Common myeloid progenitor, CD34-positive (primary cell): Measurements from ENCODE around the gene KCNB1.
A peak's percentile ranks its signal among the peaks of the same experiment; 100 is the strongest.

Source experiments
- CTCF ChIA-PET: fragments of 350-600 bp; sonication (Branson Sonifier 250); formaldehyde crosslinking; loops from one replicate; lab custom pipeline; 2021; ENCODE audit warnings: antibody characterized with exemption; lab: Charles Lee
- POLR2A ChIA-PET: fragments of 350-600 bp; sonication (Branson Sonifier 250); formaldehyde crosslinking; loops from one replicate; lab custom pipeline; 2021; ENCODE audit warnings: antibody characterized with exemption; lab: Charles Lee
- DNase-seq, 3 donors: peaks; one replicate each; pipeline versions ENCODE4 v3.0.0 to v3.0.0-alpha.2; 2013
- H3K27ac ChIP-seq, 2 experiments: 1 replicate in 1 of 2; 2 replicates in 1 of 2; pipeline ENCODE4 v1.7.0; 2013; ENCODE audit warnings: inconsistent platforms in 2 of 2, low read length in 2 of 2, mild to moderate bottlenecking in 2 of 2, low read depth in 1 of 2, moderate library complexity in 1 of 2; ENCODE audit not compliant: severe bottlenecking in 2 of 2, insufficient read depth in 1 of 2, poor library complexity in 1 of 2
- H3K27me3 ChIP-seq, 5 experiments: replicated peaks in 2 of 5; 1 replicate in 3 of 5; 2 replicates in 2 of 5; pipeline versions ENCODE4 v1.6.1 to v1.7.0; 2013; ENCODE audit warnings: low read length in 4 of 5, mild to moderate bottlenecking in 2 of 5, moderate library complexity in 2 of 5, inconsistent platforms in 1 of 5; ENCODE audit not compliant: insufficient read depth in 5 of 5, control insufficient read depth in 4 of 5
- H3K36me3 ChIP-seq, 4 experiments: 1 replicate in 2 of 4; 2 replicates in 2 of 4; pipeline versions ENCODE4 v1.6.1 to v1.7.0; 2013; ENCODE audit warnings: low read length in 3 of 4, control low read depth in 1 of 4, mild to moderate bottlenecking in 1 of 4; ENCODE audit not compliant: control insufficient read depth in 4 of 4, insufficient read depth in 4 of 4
- H3K4me1 ChIP-seq, 4 experiments: 1 replicate in 3 of 4; 2 replicates in 1 of 4; pipeline versions ENCODE4 v1.6.1 to v1.7.1; 2013; ENCODE audit warnings: low read length in 3 of 4, mild to moderate bottlenecking in 3 of 4, control low read depth in 1 of 4, inconsistent platforms in 1 of 4, moderate library complexity in 1 of 4; ENCODE audit not compliant: control insufficient read depth in 4 of 4, insufficient read depth in 4 of 4; ENCODE audit errors: control extremely low read depth in 1 of 4
- H3K4me3 ChIP-seq, 7 experiments: 1 replicate in 4 of 7; 2 replicates in 3 of 7; pipeline versions ENCODE4 v1.5.1 to v1.7.0; 2013; ENCODE audit warnings: mild to moderate bottlenecking in 7 of 7, low read length in 6 of 7, moderate library complexity in 6 of 7, inconsistent platforms in 2 of 7, low read depth in 2 of 7, control low read depth in 1 of 7; ENCODE audit not compliant: insufficient read depth in 4 of 7, control insufficient read depth in 1 of 7; ENCODE audit errors: extremely low read depth in 1 of 7
- H3K9me3 ChIP-seq, 5 experiments: 1 replicate in 4 of 5; 2 replicates in 1 of 5; pipeline versions ENCODE4 v1.6.1 to v1.7.1; 2013; ENCODE audit warnings: low read length in 4 of 5, mild to moderate bottlenecking in 2 of 5, inconsistent platforms in 1 of 5, low read depth in 1 of 5, moderate library complexity in 1 of 5; ENCODE audit not compliant: control insufficient read depth in 4 of 5, insufficient read depth in 2 of 5; ENCODE audit errors: control extremely low read depth in 1 of 5
- WGBS: methylation state at CpG from one replicate; pipeline ENCODE4 v1.1.5; 2013; ENCODE audit not compliant: insufficient coverage; 5-methylcytosine and 5-hydroxymethylcytosine counted together

The KCNB1 gene

GRCh38 chr20:49384437-49385434 is 97.7 kb downstream of the KCNB1 start:
- ChIA-PET CTCF (interaction anchor here (0.8 to 2.9 kb wide), 17 partner anchors 10 to 225 kb away, joined by 3 to 19 read pairs (median 3); no protein-coding TSS in a partner anchor), POLR2A (no interaction called here)
- 37% methylated on average over 12 of the region's 16 CpGs for WGBS
- Histone ChIP-seq H3K27me3 (peaks cover 3 to 13% (median 7%) of the 10 kb centered on the region in 5 experiments), H3K4me1 (no peaks in the 10 kb centered on the region), H3K9me3 (no peaks in the 10 kb centered on the region), H3K4me3 (no peak overlapping the region), H3K36me3 (no peaks in the 10 kb centered on the region), H3K27ac (no peak overlapping the region)
- DNase-seq, result peak; percentile 71 to 77 (median 71)

- POLR2A ChIA-PET, result no interaction called here
These were observed 100.6 kb downstream of the KCNB1 start for GRCh38 chr20:49381558-49382493.

GRCh38 chr20:49380337-49380780 is 102.1 kb downstream of the KCNB1 start:
- CTCF ChIA-PET, result no interaction called here

More at GRCh38 chr20:49381558-49382493, 100.6 kb downstream of the KCNB1 start:
- H3K9me3 ChIP-seq, result no peaks in the 10 kb centered on the region
- no peak for DNase-seq
- H3K4me1 ChIP-seq, result no peaks in the 10 kb centered on the region
- CTCF ChIA-PET, result interaction anchor here (1.4 kb wide), 1 partner anchor 21 kb away, joined by 3 read pairs; no protein-coding TSS in a partner anchor
- H3K27ac ChIP-seq, result no peak overlapping the region
- WGBS, result 90% methylated on average over 11 of the region's 14 CpGs
- H3K27me3 ChIP-seq, result peaks cover 0 to 19% (median 8%) of the 10 kb centered on the region in 5 experiments
- H3K36me3 ChIP-seq, result no peaks in the 10 kb centered on the region
- no peak overlapping the region for H3K4me3 ChIP-seq

GRCh38 chr20:49379338-49379737 is 103.1 kb downstream of the KCNB1 start:
- H3K36me3 ChIP-seq, result no peaks in the 10 kb centered on the region
- ChIA-PET POLR2A (no interaction called here), CTCF (no interaction called here)

More at GRCh38 chr20:49380337-49380780, 102.1 kb downstream of the KCNB1 start:
- Histone ChIP-seq H3K9me3 (no peaks in the 10 kb centered on the region), H3K27me3 (peaks cover 0 to 24% (median 8%) of the 10 kb centered on the region in 5 experiments), H3K4me1 (no peaks in the 10 kb centered on the region), H3K4me3 (no peak overlapping the region), H3K36me3 (no peaks in the 10 kb centered on the region), H3K27ac (no peak overlapping the region)
- WGBS, result 0% methylated on average over 1 of the region's 6 CpGs
- POLR2A ChIA-PET, result no interaction called here
- no peak for DNase-seq

GRCh38 chr20:49377326-49377725 is 105.1 kb downstream of the KCNB1 start:
- 83% methylated on average over 1 of the region's 4 CpGs for WGBS
- Histone ChIP-seq H3K27ac (no peak overlapping the region), H3K4me3 (no peak overlapping the region), H3K27me3 (peaks cover 0 to 30% (median 8%) of the 10 kb centered on the region in 5 experiments), H3K36me3 (no peaks in the 10 kb centered on the region), H3K9me3 (peaks cover 0 to 5% (median 0%) of the 10 kb centered on the region in 5 experiments), H3K4me1 (no peaks in the 10 kb centered on the region)
- DNase-seq, result no peak
- POLR2A ChIA-PET, result no interaction called here
- CTCF ChIA-PET, result interaction anchor here (0.6 kb wide), 1 partner anchor 121 kb away, joined by 4 read pairs; no protein-coding TSS in a partner anchor

More at GRCh38 chr20:49379338-49379737, 103.1 kb downstream of the KCNB1 start:
- Histone ChIP-seq H3K27me3 (peaks cover 0 to 24% (median 8%) of the 10 kb centered on the region in 5 experiments), H3K27ac (no peak overlapping the region), H3K4me3 (no peak overlapping the region), H3K9me3 (peaks cover 0 to 4% (median 0%) of the 10 kb centered on the region in 5 experiments), H3K4me1 (no peaks in the 10 kb centered on the region)
- no peak for DNase-seq
- WGBS, result 88% methylated on average over 4 of the region's 7 CpGs

- H3K9me3 ChIP-seq, result peaks cover 0 to 5% (median 0%) of the 10 kb centered on the region in 5 experiments
- WGBS, result no CpG with 5 or more reads among the region's 3 CpGs
- H3K27me3 ChIP-seq, result peaks cover 0 to 40% (median 12%) of the 10 kb centered on the region in 5 experiments
These were observed 107.3 kb downstream of the KCNB1 start for GRCh38 chr20:49375170-49375569.

More at GRCh38 chr20:49375170-49375569, 107.3 kb downstream of the KCNB1 start:
- ChIA-PET POLR2A (interaction anchor here (1.0 kb wide), 1 partner anchor 17 kb away, joined by 3 read pairs; no protein-coding TSS in a partner anchor), CTCF (interaction anchor here (0.5 to 2.4 kb wide), 4 partner anchors 9 to 127 kb away, joined by 3 to 10 read pairs (median 4); no protein-coding TSS in a partner anchor)
- DNase-seq, result no peak
- H3K36me3 ChIP-seq, result no peaks in the 10 kb centered on the region
- no peak overlapping the region for H3K27ac ChIP-seq
- H3K4me1 ChIP-seq, result no peaks in the 10 kb centered on the region
- no peak overlapping the region for H3K4me3 ChIP-seq
